ENCODE results near the gene PLAAT1. TPM values are rescaled to one million over a fixed set of nuclear protein-coding genes. Genes with fewer than 3 reads are reported as not detected.

Gene PLAAT1
- total and polyA plus RNA-seq, 12 donors = 1.0 to 11.3 (median 7.4) TPM

GRCh38 chr3:193262707-193263106, 21.7 kb downstream of the PLAAT1 start:
- Histone ChIP-seq H3K27ac (no peak overlapping the region), H3K4me1 (no peaks in the 10 kb centered on the region), H3K36me3 (no peaks in the 10 kb centered on the region), H3K9me3 (no peaks in the 10 kb centered on the region), H3K27me3 (no peaks in the 10 kb centered on the region), H3K4me3 (no peak overlapping the region)
- TF ChIP-seq CTCF (IDR thresholded peaks at IDR 0.05) = peak in 2 of 9 donors; percentile 19 to 20
- no peak for DNase-seq
- ATAC-seq = no peak
- intact Hi-C loops (cut with DNase I) = no loop called here
- WGBS, 2 donors = 92 to 93% methylated on average over 5 of the region's 5 CpGs

- intact Hi-C loops (cut with DNase I) = no loop called here
- no peak for TF ChIP-seq CTCF (IDR thresholded peaks at IDR 0.05)
- H3K9me3 ChIP-seq = no peaks in the 10 kb centered on the region
- WGBS, 2 donors = 82 to 87% methylated on average over 3 of the region's 3 CpGs
- no peaks in the 10 kb centered on the region for H3K4me1 ChIP-seq
- H3K36me3 ChIP-seq = no peaks in the 10 kb centered on the region
- ATAC-seq = no peak
- H3K27me3 ChIP-seq = no peaks in the 10 kb centered on the region
- no peak overlapping the region for H3K27ac ChIP-seq
- no peak for DNase-seq
- no peak overlapping the region for H3K4me3 ChIP-seq
Measured at GRCh38 chr3:193269343-193270028, 28.5 kb downstream of the PLAAT1 start.

- H3K27me3 ChIP-seq = no peaks in the 10 kb centered on the region
- no peak overlapping the region for H3K27ac ChIP-seq
- H3K36me3 ChIP-seq = no peaks in the 10 kb centered on the region
- WGBS, 2 donors = 52 to 62% methylated on average over 3 of the region's 3 CpGs
- TF ChIP-seq CTCF (IDR thresholded peaks at IDR 0.05) = no peak
- H3K4me3 ChIP-seq = no peak overlapping the region
- DNase-seq (no peak), ATAC-seq (no peak)
- H3K9me3 ChIP-seq = no peaks in the 10 kb centered on the region
- no peaks in the 10 kb centered on the region for H3K4me1 ChIP-seq
- intact Hi-C loops (cut with DNase I) = no loop called here
Measured at GRCh38 chr3:193270451-193270850, 29.4 kb downstream of the PLAAT1 start.

GRCh38 chr3:193271101-193271840, 30.2 kb downstream of the PLAAT1 start:
- Histone ChIP-seq H3K4me1 (no peaks in the 10 kb centered on the region), H3K4me3 (no peak overlapping the region), H3K36me3 (no peaks in the 10 kb centered on the region), H3K9me3 (no peaks in the 10 kb centered on the region), H3K27ac (no peak overlapping the region), H3K27me3 (no peaks in the 10 kb centered on the region)
- ATAC-seq (no peak), DNase-seq (no peak)
- TF ChIP-seq CTCF (IDR thresholded peaks at IDR 0.05) = no peak
- 76 to 81% methylated on average over 3 of the region's 3 CpGs for WGBS, 2 donors
- intact Hi-C loops (cut with DNase I) = no loop called here

Data from heart right ventricle (tissue), 16 donors.